T-helper 9 cell (primary cell): ENCODE measurements around the gene ZNF384.

ENCODE experiments used
- DNase-seq: peaks from one replicate; pipeline ENCODE4 v3.0.0-alpha.2; 2020

Gene ZNF384

GRCh38 chr12:6653342-6653741 is 35.8 kb downstream of the ZNF384 start:
- DNase-seq: no peak

GRCh38 chr12:6652391-6652790 is 36.8 kb downstream of the ZNF384 start:
- DNase-seq: no peak

GRCh38 chr12:6650832-6651231 is 38.3 kb downstream of the ZNF384 start:
- DNase-seq: no peak

- DNase-seq: no peak
Observed at GRCh38 chr12:6647083-6647604, 42.0 kb downstream of the ZNF384 start, which contains the start of gene ACRBP. ACRBP (minus strand) TSS chr12:6647432; CDS start chr12:6647366, 66 bp downstream.

- DNase-seq: no peak
Observed at GRCh38 chr12:6646276-6647082, 42.7 kb downstream of the ZNF384 start.

GRCh38 chr12:6644903-6645302 is 44.3 kb downstream of the ZNF384 start:
- DNase-seq: no peak

GRCh38 chr12:6644257-6644596 is 44.9 kb downstream of the ZNF384 start:
- no peak for DNase-seq

GRCh38 chr12:6643569-6644256 is 45.5 kb downstream of the ZNF384 start:
- no peak for DNase-seq

- no peak for DNase-seq
Observed at GRCh38 chr12:6641131-6641530, 48.0 kb downstream of the ZNF384 start.

- DNase-seq: no peak
Observed at GRCh38 chr12:6640497-6640896, 48.7 kb downstream of the ZNF384 start.

- DNase-seq: no peak
Observed at GRCh38 chr12:6639151-6639801, 49.9 kb downstream of the ZNF384 start.

- no peak for DNase-seq
Observed at GRCh38 chr12:6638305-6638704, 50.9 kb downstream of the ZNF384 start.

- DNase-seq: no peak
Observed at GRCh38 chr12:6635856-6636531, 53.2 kb downstream of the ZNF384 start, which contains the start of gene LPAR5. LPAR5 (minus strand) TSS chr12:6635959; CDS start chr12:6621248, 14,711 bp downstream.

GRCh38 chr12:6635375-6635855 is 53.8 kb downstream of the ZNF384 start:
- DNase-seq: no peak

GRCh38 chr12:6632026-6632983 is 56.9 kb downstream of the ZNF384 start:
- no peak for DNase-seq

GRCh38 chr12:6631549-6631961 is 57.6 kb downstream of the ZNF384 start:
- DNase-seq: no peak

- no peak for DNase-seq
Observed at GRCh38 chr12:6630736-6631135, 58.4 kb downstream of the ZNF384 start.

- DNase-seq: peak; percentile 34
Observed at GRCh38 chr12:6627616-6628015, 61.6 kb downstream of the ZNF384 start.

GRCh38 chr12:6626654-6627283 is 62.4 kb downstream of the ZNF384 start:
- no peak for DNase-seq

- no peak for DNase-seq
Observed at GRCh38 chr12:6620885-6621274, 68.3 kb downstream of the ZNF384 start.
